Stimulated activated CD4-positive, alpha-beta T cell treated with anti-CD3 and anti-CD28 coated beads, Interleukin-12 subunit alpha, Interleukin-12 subunit beta, amount 100 ng/mL, for 24 hours (primary cell): Measurements from ENCODE around the gene TNIK.

Experiments
- DNase-seq, 2 experiments: peaks; one replicate each; pipeline ENCODE4 v3.0.0-alpha.2; 2020; ENCODE audit warnings: low read depth in 2 of 2

The TNIK gene

DNA sequence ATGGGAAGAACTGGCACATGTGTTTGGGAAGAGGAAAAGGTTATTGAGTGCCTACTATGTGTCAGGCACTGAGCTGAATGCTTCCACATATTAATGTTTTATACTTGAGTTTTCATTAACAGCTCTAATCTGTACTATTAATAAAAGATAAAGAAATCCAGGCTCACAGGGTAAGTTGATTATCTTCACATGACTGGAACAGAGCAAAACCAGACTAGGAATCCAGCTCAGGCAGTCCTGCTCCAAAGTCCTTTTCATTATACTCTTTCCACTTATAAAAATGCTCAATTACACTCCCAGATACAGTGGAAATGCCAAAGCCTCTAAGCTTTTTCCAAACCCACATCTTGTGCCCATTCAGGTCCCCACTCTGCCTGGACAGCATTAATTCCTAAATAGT lies 97.6 kb downstream of the TNIK start:
- DNase-seq, result no peak

DNA sequence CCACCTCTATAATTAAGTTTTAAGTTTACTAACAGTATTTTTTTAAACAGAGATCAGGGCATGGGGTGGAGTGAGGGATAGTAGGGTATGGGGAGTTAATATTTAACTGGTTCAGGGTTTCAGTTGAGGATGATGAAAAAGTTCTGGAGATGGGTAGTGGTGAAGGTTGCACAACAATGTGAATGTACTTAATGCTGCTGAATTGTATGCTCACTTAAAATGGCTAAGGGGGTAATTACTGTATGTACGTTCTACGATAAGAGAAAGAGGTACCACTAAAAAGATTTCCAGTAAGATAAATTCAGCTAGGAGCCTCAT lies 101.4 kb downstream of the TNIK start:
- no peak for DNase-seq

- no peak for DNase-seq
Observed at GRCh38 chr3:171358181-171358880, 101.9 kb downstream of the TNIK start.

GRCh38 chr3:171357721-171358120 lies 102.5 kb downstream of the TNIK start:
- DNase-seq, result no peak

DNA sequence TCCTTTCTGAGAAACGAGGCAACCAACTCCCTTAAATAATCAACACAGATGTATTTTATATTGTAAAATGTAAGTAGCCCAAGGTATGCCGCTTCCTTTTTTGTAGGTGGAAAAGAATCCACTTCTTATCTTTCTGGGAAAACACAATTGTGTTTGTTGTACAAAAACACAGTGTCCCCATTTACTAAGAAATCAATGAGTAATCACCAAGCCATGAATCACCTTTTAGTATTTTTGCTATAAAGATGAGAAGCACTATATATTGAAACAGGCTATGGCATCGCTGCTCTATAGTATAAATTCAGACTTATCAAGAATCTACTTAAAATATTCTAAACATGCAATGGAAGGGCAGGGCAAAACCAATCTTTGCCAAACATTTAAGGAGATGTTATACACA lies 104.0 kb downstream of the TNIK start:
- no peak for DNase-seq

DNA sequence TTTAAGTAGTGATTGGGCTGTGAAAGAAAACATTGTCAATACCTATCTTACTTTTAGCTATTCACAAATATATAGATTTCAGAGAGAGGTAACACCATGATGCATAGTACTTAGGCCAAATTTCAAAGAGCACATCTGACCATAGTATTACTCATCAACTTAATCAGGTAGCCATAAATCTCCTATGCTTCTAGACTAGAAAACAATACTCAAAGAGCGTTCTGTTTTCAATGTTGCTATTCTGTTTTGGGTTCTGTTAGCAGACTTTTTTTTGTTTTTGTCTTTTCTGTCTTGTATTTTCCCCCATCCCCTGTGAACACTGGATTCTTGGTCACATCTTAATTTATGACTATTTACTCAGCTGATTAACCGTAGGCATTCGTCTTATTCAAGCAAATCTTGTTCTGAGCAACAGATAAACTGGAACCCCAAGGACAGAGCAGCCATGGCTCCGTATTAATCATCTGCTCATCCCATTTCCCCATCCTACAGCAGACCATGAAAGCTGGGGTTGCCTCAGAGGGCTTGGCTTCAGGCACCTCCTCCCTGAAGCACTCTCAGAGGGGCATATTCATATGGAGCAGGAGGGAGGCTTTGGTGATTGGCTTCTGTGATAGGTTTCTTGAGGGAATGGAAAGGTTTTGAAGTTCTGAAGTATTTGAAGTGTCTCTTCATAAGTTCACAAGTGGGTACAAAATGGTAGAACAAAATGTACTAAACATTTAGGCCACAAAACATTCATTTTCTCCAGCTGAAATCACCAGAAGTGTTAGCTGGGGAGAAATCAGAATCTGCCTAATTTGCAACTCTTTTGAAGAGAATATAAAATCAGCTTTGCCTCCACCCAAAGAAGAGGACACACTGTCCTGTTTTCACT lies 105.3 kb downstream of the TNIK start:
- DNase-seq, result no peak

DNA sequence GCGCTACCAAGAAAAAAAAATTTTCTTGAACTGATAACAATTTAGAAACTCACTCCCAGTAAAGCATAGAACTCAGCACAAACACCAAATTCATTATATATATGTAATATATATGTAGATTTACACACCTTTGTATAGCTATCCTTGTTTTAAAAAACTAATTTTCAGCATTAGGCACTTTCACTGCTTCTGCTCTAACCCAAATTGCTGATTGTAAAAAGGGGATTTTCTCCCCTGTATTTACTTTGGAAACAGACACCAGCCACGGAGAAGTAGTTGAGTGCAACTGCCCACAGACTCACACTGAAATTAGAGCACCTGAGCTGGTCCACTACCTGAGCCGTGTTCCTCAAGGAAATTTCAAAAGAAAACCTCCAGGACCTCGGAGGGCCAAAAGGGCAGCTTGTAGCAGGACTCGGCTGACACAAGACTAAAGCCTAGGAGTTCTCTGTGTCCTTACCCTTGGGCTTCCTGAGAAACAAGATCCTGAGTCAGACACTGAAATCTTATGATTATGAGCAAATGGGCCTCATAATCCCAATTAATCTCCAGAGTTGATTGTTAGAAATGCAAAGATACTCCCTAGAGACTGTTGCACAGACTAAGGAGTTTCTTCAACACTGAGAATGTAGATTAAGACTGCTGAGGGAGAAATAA lies 106.0 kb downstream of the TNIK start:
- DNase-seq, result no peak

- DNase-seq, result no peak
Observed at GRCh38 chr3:171353423-171353822, 106.8 kb downstream of the TNIK start.

GRCh38 chr3:171352387-171352935 lies 107.7 kb downstream of the TNIK start:
- DNase-seq, result no peak

DNA sequence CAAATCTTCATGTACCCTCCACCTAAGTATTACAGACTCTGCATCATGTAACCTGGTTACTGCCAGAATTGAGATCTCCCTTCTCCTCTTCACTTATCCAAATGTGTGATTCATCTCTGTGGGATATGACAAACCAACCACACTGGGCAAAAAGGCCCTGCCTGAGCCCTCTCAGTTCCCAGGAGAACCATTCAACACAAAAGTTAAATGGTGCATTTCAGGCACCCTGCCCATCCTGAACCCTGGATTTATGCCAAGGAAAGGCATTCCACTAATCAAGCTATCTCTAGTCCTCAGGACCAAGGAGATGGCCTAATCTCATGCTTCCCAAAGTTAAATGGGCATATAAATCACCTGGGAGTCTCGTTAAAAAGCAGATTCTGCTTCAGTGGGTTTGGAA lies 108.5 kb downstream of the TNIK start:
- no peak for DNase-seq

- DNase-seq, result no peak
Observed at GRCh38 chr3:171350364-171350763, 109.8 kb downstream of the TNIK start.

- DNase-seq, result no peak
Observed at GRCh38 chr3:171349392-171349791, 110.8 kb downstream of the TNIK start.

GRCh38 chr3:171348121-171348520 lies 112.1 kb downstream of the TNIK start:
- DNase-seq, result no peak

- no peak for DNase-seq
Observed at GRCh38 chr3:171347301-171348039, 112.7 kb downstream of the TNIK start.

DNA sequence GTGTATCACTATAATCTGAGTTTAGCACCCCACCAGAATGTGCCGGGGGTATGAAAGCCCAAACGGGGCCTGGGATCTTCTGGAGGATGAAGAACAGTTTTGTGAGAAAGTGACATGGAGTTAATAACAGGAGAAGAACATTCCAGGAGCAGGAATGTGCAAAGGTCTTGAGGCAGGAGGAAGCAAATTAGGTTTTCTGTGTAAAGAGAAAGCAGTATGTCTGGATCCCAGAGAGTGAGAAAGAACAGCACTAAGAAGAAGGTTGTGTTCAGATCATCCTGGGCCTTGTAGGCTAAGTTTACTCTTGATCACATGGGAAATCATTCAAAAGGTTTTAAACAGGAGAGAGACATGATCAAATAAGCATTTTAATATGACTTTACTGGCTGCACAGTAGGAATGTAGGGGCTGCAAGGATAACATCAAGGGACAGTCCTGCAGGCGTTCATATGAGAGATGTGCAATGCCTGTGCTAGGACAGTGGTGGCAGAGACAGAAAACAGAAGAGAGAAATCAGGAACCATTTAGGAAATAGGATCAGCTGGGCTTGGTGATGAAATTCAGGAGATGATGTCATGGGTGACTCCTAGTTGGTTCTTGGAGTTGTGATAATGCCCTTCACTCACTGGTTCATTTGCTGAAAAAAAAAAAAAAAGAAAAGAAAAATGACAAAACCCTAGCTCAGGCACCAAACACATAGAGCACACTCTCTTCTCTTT lies 113.5 kb downstream of the TNIK start:
- DNase-seq, result no peak

DNA sequence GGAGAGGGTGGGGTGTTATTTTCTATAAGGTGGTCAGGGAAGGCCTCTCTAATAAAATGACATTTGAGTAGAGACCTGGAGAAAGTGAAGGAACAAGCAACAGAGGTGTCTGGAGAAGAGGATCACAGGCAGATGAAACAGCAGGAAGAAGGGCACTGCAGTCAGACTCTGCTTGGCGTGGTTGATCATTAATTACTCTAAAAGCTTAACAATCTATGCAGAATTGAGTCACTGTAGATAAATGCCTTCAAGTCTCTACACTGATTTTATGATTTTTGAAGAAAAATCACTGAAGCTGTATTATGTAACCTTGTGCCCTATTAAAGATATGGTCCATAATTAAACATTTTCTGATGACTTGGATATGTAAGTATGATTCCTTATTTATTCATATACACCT lies 114.2 kb downstream of the TNIK start:
- no peak for DNase-seq

GRCh38 chr3:171345107-171345843 lies 114.9 kb downstream of the TNIK start:
- DNase-seq, result no peak

DNA sequence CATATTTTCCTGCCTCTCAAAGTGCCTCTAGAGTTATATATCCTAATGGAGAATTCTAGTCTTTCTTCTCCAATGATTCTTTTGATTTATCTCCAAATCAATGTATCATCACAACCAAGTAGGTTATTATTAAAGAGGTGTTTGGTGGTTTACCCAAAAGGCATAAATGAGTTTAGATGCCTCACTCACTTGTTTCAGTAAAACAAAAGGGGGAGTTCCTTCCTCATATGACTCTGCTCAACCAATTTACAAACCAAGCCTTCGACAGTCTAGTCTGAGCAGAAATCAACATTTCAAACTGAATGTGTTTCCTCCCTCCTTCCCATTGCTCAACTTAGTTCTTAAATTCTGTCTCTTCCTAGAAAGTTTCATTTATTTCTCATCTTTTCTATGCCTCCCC lies 116.5 kb downstream of the TNIK start:
- no peak for DNase-seq

DNA sequence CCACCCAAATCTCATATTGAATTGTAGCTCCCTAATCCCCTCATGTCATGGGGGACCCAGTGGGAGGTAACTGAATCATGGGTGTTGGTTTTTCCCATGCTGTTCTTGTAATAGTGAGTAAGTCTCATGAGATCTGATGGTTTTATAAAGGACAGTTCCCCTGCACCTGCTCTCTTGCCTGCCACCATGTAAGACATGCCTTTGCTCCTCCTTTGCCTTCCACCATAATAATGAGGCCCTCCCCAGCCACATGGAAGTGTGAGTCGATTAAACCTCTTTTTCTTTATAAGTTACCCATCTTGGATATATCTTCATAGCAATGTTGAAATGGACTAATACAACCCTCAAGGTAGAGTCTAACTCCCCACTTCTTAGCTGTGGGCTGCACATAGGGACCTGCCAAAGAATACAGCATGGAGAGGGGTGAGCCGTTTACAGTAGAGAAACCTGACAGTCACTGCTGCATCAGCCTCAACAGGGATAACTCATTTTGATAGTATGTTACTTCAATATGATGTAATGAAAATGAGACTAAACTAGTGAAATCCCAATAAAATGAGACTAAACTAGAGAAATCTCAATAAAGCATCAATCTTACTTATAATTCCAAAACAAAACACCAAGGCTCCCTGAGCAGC lies 117.3 kb downstream of the TNIK start:
- DNase-seq, result no peak

- no peak for DNase-seq
Observed at GRCh38 chr3:171342200-171342599, 118.0 kb downstream of the TNIK start.
